Stomach (tissue), 9 donors: ENCODE measurements around the gene GJB4. TPM values are rescaled to one million over a fixed set of nuclear protein-coding genes. Genes with fewer than 3 reads are reported as not detected.
A peak's percentile ranks its signal among the peaks of the same experiment; 100 is the strongest.

Source experiments
- DNase-seq, 2 donors: peaks; one replicate each; pipeline versions ENCODE4 v3.0.0 to v3.0.0-alpha.2; 2013 to 2019
- H3K27ac ChIP-seq, 5 donors: fragments of 200-600 bp in 4 of 5; sonication (generic) in 4 of 5; one replicate each; pipeline ENCODE4 v1.5.1; 2013 to 2019; ENCODE audit warnings: mild to moderate bottlenecking in 1 of 5, moderate library complexity in 1 of 5
- H3K27me3 ChIP-seq, 3 donors: fragments of 200-600 bp; sonication (generic); one replicate each; pipeline ENCODE4 v1.5.1; 2017 to 2019; ENCODE audit warnings: mixed run types in 1 of 3
- H3K36me3 ChIP-seq, 4 donors: fragments of 200-600 bp; sonication (generic); 1 replicate in 3 of 4; 2 replicates in 1 of 4; pipeline ENCODE4 v1.5.1; 2016 to 2019
- H3K4me1 ChIP-seq, 4 donors: fragments of 200-600 bp; sonication (generic); one replicate each; pipeline ENCODE4 v1.5.1; 2016 to 2019
- H3K4me3 ChIP-seq, 4 donors: fragments of 200-600 bp; sonication (generic) in 3 of 4; one replicate each; pipeline ENCODE4 v1.5.1; 2016 to 2019; ENCODE audit warnings: mild to moderate bottlenecking in 1 of 4
- H3K9me3 ChIP-seq, 4 donors: fragments of 200-600 bp; sonication (generic); one replicate each; pipeline ENCODE4 v1.5.1; 2016 to 2019
- EP300 ChIP-seq: sonication (generic); formaldehyde crosslinking; IDR thresholded peaks from one replicate; pipeline ENCODE4 v1.6.1; 2017; ENCODE audit warnings: antibody characterized with exemption
- POLR2A ChIP-seq, 4 donors: fragments of 450-650 bp; IDR thresholded peaks; one replicate each; pipeline ENCODE4 v1.6.1; 2016; ENCODE audit warnings: antibody characterized with exemption in 4 of 4, control low read depth in 2 of 4, mild to moderate bottlenecking in 1 of 4, moderate library complexity in 1 of 4
- POLR2AphosphoS5 ChIP-seq, 3 donors: sonication (generic); formaldehyde crosslinking; IDR thresholded peaks; one replicate each; pipeline ENCODE4 v1.6.1; 2016; ENCODE audit warnings: antibody characterized with exemption in 3 of 3
- WGBS, 5 donors: extraction: QIAGEN DNeasy Blood & Tissue Kit in 3 of 5; methylation state at CpG; one replicate each; pipeline versions ENCODE4 v1.1.5 to v1.1.7; 2013 to 2018; 5-methylcytosine and 5-hydroxymethylcytosine counted together
- intact Hi-C: fragments of 100-400 bp; cut with DNase I; formaldehyde crosslinking; loops from one replicate; pipeline ENCODE4 v1.15.1; 2023; ENCODE audit warnings: low total_unique reads
- polyA plus RNA-seq, 3 donors: library from polyadenylated mRNA; stranded (reverse); fragments of 200-250 nt; gene quantifications; one replicate each; pipeline ENCODE4 v1.2.3, GENCODE V29; 2013
- total RNA-seq, 5 donors: library from RNA; depleted of rRNA; stranded (reverse); fragments of >200 nt; gene quantifications; one replicate each; pipeline versions ENCODE4 v1.1.0 to v1.2.3, GENCODE V29; 2014 to 2016
- TF ChIP-seq, protein P1 (sequence below), 7 experiments: fragments of 450-650 bp in 4 of 7; fragments of 200-600 bp in 3 of 7; sonication (generic) in 3 of 7; IDR thresholded peaks; one replicate each; pipeline ENCODE4 v1.5.1; 2016 to 2019; ENCODE audit warnings: antibody characterized with exemption in 7 of 7, control low read depth in 2 of 7, mild to moderate bottlenecking in 1 of 7
- donor health status: healthy with polysubstance abuse.
- donor health status: Bipolar disorder and iron deficiency.
- donor health status: healthy.

Gene GJB4
- total and polyA plus RNA-seq, 8 donors: 0.06 to 1.2 (median 0.18) TPM; not detected in 5

DNA sequence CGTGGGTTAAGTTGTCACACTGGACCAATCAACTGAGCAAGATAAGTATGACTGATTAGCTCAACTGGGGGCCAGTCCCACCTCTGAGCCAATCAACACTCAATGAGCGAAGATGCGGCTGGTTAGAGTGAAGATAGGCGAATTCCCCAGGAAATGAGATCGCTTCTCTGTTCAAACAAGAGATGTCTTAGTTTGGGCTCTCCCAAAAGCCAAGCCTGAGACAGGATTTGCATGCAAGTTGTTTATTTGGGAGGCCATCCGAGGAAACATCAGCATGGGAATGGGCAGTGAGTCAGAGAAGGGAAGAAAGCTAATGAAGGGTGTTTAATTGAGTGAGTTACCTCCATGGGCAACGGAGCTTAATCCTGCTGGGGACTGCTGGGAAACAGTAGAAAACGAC, 9.5 kb upstream of the GJB4 start:
- Histone ChIP-seq H3K4me1 (no peaks in the 10 kb centered on the region), H3K36me3 (no peaks in the 10 kb centered on the region), H3K27me3 (peaks cover 0 to 43% (median 13%) of the 10 kb centered on the region in 3 donors), H3K4me3 (no peak overlapping the region), H3K9me3 (no peaks in the 10 kb centered on the region), H3K27ac (no peak overlapping the region)
- intact Hi-C loops: no loop called here
- WGBS, 5 donors: 29 to 49% (median 43%) methylated on average over 8 of the region's 8 CpGs
- TF ChIP-seq, protein P1, sequence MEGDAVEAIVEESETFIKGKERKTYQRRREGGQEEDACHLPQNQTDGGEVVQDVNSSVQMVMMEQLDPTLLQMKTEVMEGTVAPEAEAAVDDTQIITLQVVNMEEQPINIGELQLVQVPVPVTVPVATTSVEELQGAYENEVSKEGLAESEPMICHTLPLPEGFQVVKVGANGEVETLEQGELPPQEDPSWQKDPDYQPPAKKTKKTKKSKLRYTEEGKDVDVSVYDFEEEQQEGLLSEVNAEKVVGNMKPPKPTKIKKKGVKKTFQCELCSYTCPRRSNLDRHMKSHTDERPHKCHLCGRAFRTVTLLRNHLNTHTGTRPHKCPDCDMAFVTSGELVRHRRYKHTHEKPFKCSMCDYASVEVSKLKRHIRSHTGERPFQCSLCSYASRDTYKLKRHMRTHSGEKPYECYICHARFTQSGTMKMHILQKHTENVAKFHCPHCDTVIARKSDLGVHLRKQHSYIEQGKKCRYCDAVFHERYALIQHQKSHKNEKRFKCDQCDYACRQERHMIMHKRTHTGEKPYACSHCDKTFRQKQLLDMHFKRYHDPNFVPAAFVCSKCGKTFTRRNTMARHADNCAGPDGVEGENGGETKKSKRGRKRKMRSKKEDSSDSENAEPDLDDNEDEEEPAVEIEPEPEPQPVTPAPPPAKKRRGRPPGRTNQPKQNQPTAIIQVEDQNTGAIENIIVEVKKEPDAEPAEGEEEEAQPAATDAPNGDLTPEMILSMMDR (IDR thresholded peaks at IDR 0.05): no peak
- TF ChIP-seq POLR2A (IDR thresholded peaks at IDR 0.05) (no peak), EP300 (no peak), POLR2AphosphoS5 (IDR thresholded peaks at IDR 0.05) (no peak)
- DNase-seq: no peak

- H3K27me3 ChIP-seq: peaks cover 0 to 49% (median 13%) of the 10 kb centered on the region in 3 donors
- H3K27ac ChIP-seq: no peak overlapping the region
- 84 to 93% (median 88%) methylated on average over 5 of the region's 5 CpGs for WGBS, 5 donors
- no peaks in the 10 kb centered on the region for H3K4me1 ChIP-seq
- no peak overlapping the region for H3K4me3 ChIP-seq
- intact Hi-C loops: no loop called here
- no peaks in the 10 kb centered on the region for H3K9me3 ChIP-seq
- TF ChIP-seq POLR2A (IDR thresholded peaks at IDR 0.05): no peak
- no peak for TF ChIP-seq POLR2AphosphoS5 (IDR thresholded peaks at IDR 0.05)
- TF ChIP-seq EP300: no peak
- TF ChIP-seq, protein P1 (IDR thresholded peaks at IDR 0.05): no peak
- DNase-seq: no peak
- H3K36me3 ChIP-seq: no peaks in the 10 kb centered on the region
Measured at GRCh38 chr1:34750610-34751009, 8.9 kb upstream of the GJB4 start.

- H3K4me1 ChIP-seq: no peaks in the 10 kb centered on the region
- DNase-seq: no peak
- H3K4me3 ChIP-seq: no peak overlapping the region
- 70 to 89% (median 80%) methylated on average over 3 of the region's 3 CpGs for WGBS, 5 donors
- H3K27ac ChIP-seq: no peak overlapping the region
- no peaks in the 10 kb centered on the region for H3K9me3 ChIP-seq
- H3K27me3 ChIP-seq: peaks cover 0 to 28% (median 4%) of the 10 kb centered on the region in 3 donors
- intact Hi-C loops: no loop called here
- TF ChIP-seq POLR2AphosphoS5 (IDR thresholded peaks at IDR 0.05) (no peak), EP300 (no peak), POLR2A (IDR thresholded peaks at IDR 0.05) (no peak)
- TF ChIP-seq, protein P1 (IDR thresholded peaks at IDR 0.05): no peak
- H3K36me3 ChIP-seq: no peaks in the 10 kb centered on the region
Measured at GRCh38 chr1:34753163-34753562, 6.4 kb upstream of the GJB4 start.

DNA sequence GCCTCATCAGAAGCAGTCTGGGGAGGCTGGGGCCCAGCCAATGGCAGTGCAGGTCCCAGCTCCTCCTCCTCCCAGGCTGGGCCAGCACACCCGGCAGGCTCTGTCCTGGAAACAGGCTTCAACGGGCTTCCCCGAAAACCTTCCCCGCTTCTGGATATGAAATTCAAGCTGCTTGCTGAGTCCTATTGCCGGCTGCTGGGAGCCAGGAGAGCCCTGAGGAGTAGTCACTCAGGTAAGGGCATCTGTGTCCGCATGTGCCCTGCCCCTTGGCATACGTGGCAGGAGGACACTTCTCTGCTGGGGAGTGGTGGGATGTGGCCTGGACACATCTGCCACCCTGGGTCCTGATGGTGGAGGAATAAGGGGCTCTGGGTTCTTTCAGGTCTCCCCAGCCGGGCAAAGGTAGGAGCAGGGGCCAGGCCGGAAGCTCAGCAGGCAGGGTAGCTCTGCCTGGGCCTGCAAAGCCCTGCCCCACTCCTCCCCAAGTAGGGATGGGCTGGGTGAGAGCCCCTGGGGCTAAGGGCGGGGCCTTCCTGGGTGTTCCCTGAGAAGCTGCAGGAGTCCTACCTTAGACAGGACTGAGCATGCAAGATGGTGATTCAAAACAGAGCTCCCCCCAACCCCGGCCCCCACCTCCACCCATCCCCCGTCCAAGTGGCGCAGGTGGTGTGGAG, 4.4 kb upstream of the GJB4 start, which contains the start of gene GJB5:
TSS of gene GJB5 (plus strand) at position 84 of the 674 bp plus-strand sequence. CDS start 2,284 bp downstream, outside the sequence.
- peak in 1 of 2 donors; percentile 46 for DNase-seq
- TF ChIP-seq POLR2A (IDR thresholded peaks at IDR 0.05) (no peak), POLR2AphosphoS5 (IDR thresholded peaks at IDR 0.05) (no peak), EP300 (no peak)
- TF ChIP-seq, protein P1 (IDR thresholded peaks at IDR 0.05): no peak
- Histone ChIP-seq H3K36me3 (no peaks in the 10 kb centered on the region), H3K27me3 (peaks cover 0 to 21% (median 0%) of the 10 kb centered on the region in 3 donors), H3K4me3 (no peak within 1 kb of the TSS), H3K4me1 (no peaks in the 10 kb centered on the region), H3K9me3 (no peaks in the 10 kb centered on the region), H3K27ac (no peak within 1 kb of the TSS)
- intact Hi-C loops: no loop called here
- 52 to 74% (median 70%) methylated on average over 9 to 13 of the region's 13 CpGs for WGBS, 5 donors
